ENCODE results near the gene VENTX. TPM values are rescaled to one million over a fixed set of nuclear protein-coding genes. Genes with fewer than 3 reads are reported as not detected.

VENTX gene
- total and polyA plus RNA-seq, 2 experiments from 2014 or later: not detected

GRCh38 chr10:133258066-133258817, 20.6 kb downstream of the VENTX start:
- no peak for DNase-seq
- H3K4me1 ChIP-seq (ENCODE audit: insufficient read depth): peaks cover 16% of the 10 kb centered on the region
- peaks cover 9% of the 10 kb centered on the region for H3F3A ChIP-seq (ENCODE audit: insufficient read depth)
- H3K36me3 ChIP-seq (ENCODE audit: low read depth): no peaks in the 10 kb centered on the region
- H3K4me2 ChIP-seq (ENCODE audit: unreplicated experiment): no peak overlapping the region
- in situ Hi-C loops (cut with MboI): no loop called here
- H2AFZ ChIP-seq: no peak overlapping the region
- WGBS, 2 experiments (ENCODE audit: low coverage in 1 of 2, low lambda C conversion rate in 2 of 2, missing lambda C conversion rate in 2 of 2): 83 to 86% methylated on average over 12 to 21 of the region's 21 CpGs
- no peaks in the 10 kb centered on the region for H4K20me1 ChIP-seq (ENCODE audit: insufficient read depth)
- no peaks in the 10 kb centered on the region for H3K79me2 ChIP-seq (ENCODE audit: insufficient read depth)
- TF ChIP-seq EZH2phosphoT487 (IDR thresholded peaks at IDR 0.05; ENCODE audit: insufficient read depth, low read depth) (no peak), EZH2 (IDR thresholded peaks at IDR 0.05; ENCODE audit: insufficient read depth, poor library complexity, severe bottlenecking) (no peak)
- H3K27me3 ChIP-seq (replicated peaks; ENCODE audit: insufficient read depth): no peaks in the 10 kb centered on the region
- H3K4me3 ChIP-seq: no peak overlapping the region
- no peaks in the 10 kb centered on the region for H3K9me2 ChIP-seq (ENCODE audit: insufficient read depth)
- H3K9ac ChIP-seq: no peak overlapping the region
- no peak overlapping the region for H3K27ac ChIP-seq
- no peaks in the 10 kb centered on the region for H3K9me3 ChIP-seq (ENCODE audit: low read depth)

- Histone ChIP-seq H3K9me3 (ENCODE audit: low read depth) (no peaks in the 10 kb centered on the region), H3K9ac (peak overlapping the region; percentile 54), H3K9me2 (ENCODE audit: insufficient read depth) (no peaks in the 10 kb centered on the region), H3K27ac (peak overlapping the region; percentile 77), H3K4me2 (ENCODE audit: unreplicated experiment) (peak overlapping the region; percentile 14), H2AFZ (0 out of 2 replicates have a peak overlapping the region, but pooled peaks have one; percentile 13), H3K79me2 (ENCODE audit: insufficient read depth) (no peaks in the 10 kb centered on the region), H3K4me1 (ENCODE audit: insufficient read depth) (peaks cover 16% of the 10 kb centered on the region), H3K4me3 (no peak overlapping the region), H3K27me3 (replicated peaks; ENCODE audit: insufficient read depth) (no peaks in the 10 kb centered on the region), H3F3A (ENCODE audit: insufficient read depth) (peaks cover 9% of the 10 kb centered on the region), H3K36me3 (ENCODE audit: low read depth) (no peaks in the 10 kb centered on the region), H4K20me1 (ENCODE audit: insufficient read depth) (no peaks in the 10 kb centered on the region)
- no peak for TF ChIP-seq EZH2 (IDR thresholded peaks at IDR 0.05; ENCODE audit: insufficient read depth, poor library complexity, severe bottlenecking)
- TF ChIP-seq EZH2phosphoT487 (IDR thresholded peaks at IDR 0.05; ENCODE audit: insufficient read depth, low read depth): no peak
- DNase-seq: peak; percentile 100
- in situ Hi-C loops (cut with MboI): no loop called here
- 30 to 33% methylated on average over 20 to 24 of the region's 24 CpGs for WGBS, 2 experiments (ENCODE audit: low coverage in 1 of 2, low lambda C conversion rate in 2 of 2, missing lambda C conversion rate in 2 of 2)
Measured at GRCh38 chr10:133258818-133259601, 21.4 kb downstream of the VENTX start.

DNA sequence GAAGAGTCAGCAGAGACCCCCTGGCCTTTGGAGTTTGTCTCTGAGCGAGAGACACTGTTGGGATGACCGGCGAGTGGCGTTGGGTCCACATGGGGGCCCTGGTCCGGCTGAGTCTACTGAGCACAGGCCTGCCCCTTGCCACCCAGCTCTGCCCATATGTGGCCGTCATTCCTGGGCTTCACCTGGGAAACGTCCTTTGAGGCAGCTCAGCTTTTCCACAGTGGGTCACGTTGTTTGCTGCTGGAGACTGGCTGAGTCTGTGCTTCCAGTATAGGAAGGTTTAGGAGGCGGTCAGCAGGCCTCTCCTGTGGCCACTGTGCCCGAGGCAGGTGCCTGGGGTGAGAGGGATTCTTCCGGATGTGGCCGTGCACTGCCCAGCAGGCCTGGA, 21.9 kb downstream of the VENTX start:
- WGBS, 2 experiments (ENCODE audit: low coverage in 1 of 2, low lambda C conversion rate in 2 of 2, missing lambda C conversion rate in 2 of 2): 41 to 43% methylated on average over 12 of the region's 12 CpGs
- no peak for DNase-seq
- Histone ChIP-seq H3K4me1 (ENCODE audit: insufficient read depth) (peaks cover 16% of the 10 kb centered on the region), H3K9ac (peak overlapping the region; percentile 54), H2AFZ (0 out of 2 replicates have a peak overlapping the region, but pooled peaks have one; percentile 13), H3K4me3 (no peak overlapping the region), H4K20me1 (ENCODE audit: insufficient read depth) (no peaks in the 10 kb centered on the region), H3K9me2 (ENCODE audit: insufficient read depth) (no peaks in the 10 kb centered on the region), H3K4me2 (ENCODE audit: unreplicated experiment) (peak overlapping the region; percentile 14), H3K9me3 (ENCODE audit: low read depth) (no peaks in the 10 kb centered on the region), H3K79me2 (ENCODE audit: insufficient read depth) (no peaks in the 10 kb centered on the region), H3K27ac (peak overlapping the region; percentile 77), H3K36me3 (ENCODE audit: low read depth) (no peaks in the 10 kb centered on the region), H3F3A (ENCODE audit: insufficient read depth) (peaks cover 9% of the 10 kb centered on the region), H3K27me3 (replicated peaks; ENCODE audit: insufficient read depth) (no peaks in the 10 kb centered on the region)
- no peak for TF ChIP-seq EZH2phosphoT487 (IDR thresholded peaks at IDR 0.05; ENCODE audit: insufficient read depth, low read depth)
- TF ChIP-seq EZH2 (IDR thresholded peaks at IDR 0.05; ENCODE audit: insufficient read depth, poor library complexity, severe bottlenecking): no peak
- in situ Hi-C loops (cut with MboI): no loop called here

DNA sequence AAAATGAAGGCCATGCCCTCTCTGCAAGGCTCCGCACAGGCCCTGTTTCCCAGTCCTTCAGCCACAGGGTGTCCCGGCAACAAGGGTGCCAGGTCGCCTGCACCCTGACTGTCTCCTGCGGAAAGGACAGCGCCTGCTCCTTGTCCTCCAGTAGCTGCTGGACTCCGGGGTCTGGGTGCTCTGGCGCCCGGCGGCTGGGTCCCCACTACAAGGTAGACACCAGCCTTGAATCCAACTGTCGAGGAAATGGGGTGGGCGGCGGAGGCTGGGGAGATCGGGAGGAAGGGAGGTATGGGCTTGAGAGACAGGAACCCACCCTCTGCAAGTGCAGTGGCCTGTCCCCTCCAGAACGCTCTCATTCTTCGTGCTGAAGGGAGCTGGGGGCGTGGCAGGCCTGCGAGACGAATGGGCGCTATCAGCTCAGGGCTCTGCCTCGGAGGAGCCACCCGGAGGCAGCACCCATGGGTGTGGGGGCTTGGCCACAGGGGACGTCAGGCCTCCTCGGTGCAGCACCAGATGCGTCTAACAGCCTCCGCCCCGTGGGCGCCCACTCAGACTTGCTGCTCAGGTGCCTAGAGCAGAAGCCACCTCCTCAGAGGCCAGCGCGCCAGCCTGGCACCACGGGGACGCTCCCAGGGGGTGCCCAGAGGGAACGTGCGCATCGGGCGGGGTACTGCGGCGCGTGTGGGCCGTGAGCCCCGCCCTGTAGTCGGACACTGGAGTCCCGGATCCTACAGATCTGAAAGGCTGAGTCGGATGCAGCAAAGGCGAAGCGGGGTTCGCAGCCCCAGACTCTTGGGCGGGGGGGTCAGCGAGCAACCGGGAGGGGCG, 23.5 kb downstream of the VENTX start:
- H3K4me2 ChIP-seq (ENCODE audit: unreplicated experiment): peak overlapping the region; percentile 82
- peaks cover 9% of the 10 kb centered on the region for H3F3A ChIP-seq (ENCODE audit: insufficient read depth)
- H3K4me3 ChIP-seq: peak overlapping the region; percentile 68
- H3K27me3 ChIP-seq (replicated peaks; ENCODE audit: insufficient read depth): no peaks in the 10 kb centered on the region
- WGBS, 2 experiments (ENCODE audit: low coverage in 1 of 2, low lambda C conversion rate in 2 of 2, missing lambda C conversion rate in 2 of 2): 23 to 29% methylated on average over 42 to 46 of the region's 50 CpGs
- TF ChIP-seq EZH2phosphoT487 (IDR thresholded peaks at IDR 0.05; ENCODE audit: insufficient read depth, low read depth): no peak
- H3K4me1 ChIP-seq (ENCODE audit: insufficient read depth): peaks cover 16% of the 10 kb centered on the region
- in situ Hi-C loops (cut with MboI): no loop called here
- peak overlapping the region; percentile 77 for H3K9ac ChIP-seq
- H2AFZ ChIP-seq: peak overlapping the region; percentile 60
- no peaks in the 10 kb centered on the region for H3K79me2 ChIP-seq (ENCODE audit: insufficient read depth)
- no peaks in the 10 kb centered on the region for H4K20me1 ChIP-seq (ENCODE audit: insufficient read depth)
- no peaks in the 10 kb centered on the region for H3K36me3 ChIP-seq (ENCODE audit: low read depth)
- H3K9me2 ChIP-seq (ENCODE audit: insufficient read depth): no peaks in the 10 kb centered on the region
- 0 out of 2 replicates have a peak overlapping the region, but pooled peaks have one; percentile 1 for H3K27ac ChIP-seq
- no peaks in the 10 kb centered on the region for H3K9me3 ChIP-seq (ENCODE audit: low read depth)
- peak; percentile 76 for DNase-seq

Data from GM23248 (cell line).